Fibroblast of skin of right quadriceps (primary cell): Measurements from ENCODE around the gene HAP1.
A peak's percentile ranks its signal among the peaks of the same experiment; 100 is the strongest.
"Not testable (repeated sequence)": the region's sequence is repeated elsewhere in the genome, so short reads cannot be mapped to it uniquely, and the experiment has no call there.

Source experiments
- DNase-seq: peaks from one replicate; pipeline ENCODE4 v3.0.0-alpha.2; 2013

Gene HAP1

GRCh38 chr17:41688641-41689496, 45.6 kb downstream of the HAP1 start, which contains the start of gene EIF1:
Gene EIF1, plus strand, starts transcription at chr17:41688885. Its CDS starts 154 bp downstream, at chr17:41689039.
- DNase-seq = peak; percentile 100

GRCh38 chr17:41687828-41688640, 46.4 kb downstream of the HAP1 start:
- peak; percentile 44 for DNase-seq

GRCh38 chr17:41686281-41686680, 48.2 kb downstream of the HAP1 start:
- DNase-seq = no peak

- DNase-seq = not testable (repeated sequence)
These were observed 48.7 kb downstream of the HAP1 start for GRCh38 chr17:41685753-41686152.

- no peak for DNase-seq
These were observed 50.4 kb downstream of the HAP1 start for GRCh38 chr17:41684035-41684434.

GRCh38 chr17:41683441-41684007, 50.9 kb downstream of the HAP1 start:
- DNase-seq = no peak

- no peak for DNase-seq
These were observed 51.8 kb downstream of the HAP1 start for GRCh38 chr17:41682631-41683030.

- no peak for DNase-seq
These were observed 52.7 kb downstream of the HAP1 start for GRCh38 chr17:41681776-41682175.

GRCh38 chr17:41680426-41681040, 53.9 kb downstream of the HAP1 start:
- no peak for DNase-seq

- no peak for DNase-seq
These were observed 54.6 kb downstream of the HAP1 start for GRCh38 chr17:41679740-41680425.

- peak; percentile 52 for DNase-seq
These were observed 55.3 kb downstream of the HAP1 start for GRCh38 chr17:41678907-41679739.

GRCh38 chr17:41678411-41678906, 56.0 kb downstream of the HAP1 start:
- DNase-seq = no peak

- no peak for DNase-seq
These were observed 58.4 kb downstream of the HAP1 start for GRCh38 chr17:41676058-41676419.

GRCh38 chr17:41675157-41676057, 59.0 kb downstream of the HAP1 start:
- not testable (repeated sequence) for DNase-seq
